C4-2B (cell line): ENCODE results near the gene SYT2.

ENCODE experiments used
- ZFX ChIP-seq: fragments of 450-650 bp; IDR thresholded peaks from 2 replicates; pipeline ENCODE4 v1.6.1; 2017
- TF ChIP-seq, protein P1 (sequence below): fragments of 450-650 bp; conservative IDR thresholded peaks from 2 replicates; pipeline ENCODE4 v1.5.1; 2017; ENCODE audit warnings: mild to moderate bottlenecking

DNA sequence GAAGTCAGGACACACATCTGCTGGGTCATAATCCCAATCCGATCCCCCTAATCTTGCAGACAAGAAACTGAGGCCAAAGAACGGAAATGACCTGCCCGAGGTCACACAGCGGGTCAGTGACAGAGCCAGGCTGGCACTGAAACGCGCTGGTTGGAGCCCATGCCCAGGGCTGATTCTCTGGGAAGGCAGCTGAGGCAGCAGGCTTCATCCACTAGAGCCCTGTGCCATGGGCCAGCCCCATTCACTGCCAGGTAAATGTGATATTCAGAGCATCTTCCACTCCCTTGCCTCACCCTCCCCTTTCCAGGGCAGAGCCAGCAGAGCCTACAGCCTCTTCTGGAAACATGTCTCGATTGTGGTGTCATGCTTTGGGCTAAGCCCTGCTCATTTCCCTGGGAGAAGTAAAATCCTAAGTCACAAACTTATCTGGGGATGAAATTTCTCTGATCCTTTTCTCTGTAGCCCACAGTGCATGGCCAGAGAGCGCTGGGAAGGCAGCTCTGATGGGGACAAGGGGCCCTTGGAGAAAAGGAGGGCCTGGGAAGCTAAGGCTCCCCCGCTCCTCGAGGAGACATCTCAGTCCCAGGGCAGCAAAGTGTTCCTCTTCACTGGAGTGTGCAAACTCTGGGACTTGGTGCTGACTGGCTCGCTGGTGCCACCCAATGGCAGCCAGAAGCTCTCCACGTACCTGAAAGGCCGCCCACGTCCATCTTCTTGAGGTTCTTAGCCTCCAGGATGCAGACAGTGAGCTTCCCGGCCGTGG, 110.4 kb downstream of the SYT2 start:
- TF ChIP-seq, protein P1, sequence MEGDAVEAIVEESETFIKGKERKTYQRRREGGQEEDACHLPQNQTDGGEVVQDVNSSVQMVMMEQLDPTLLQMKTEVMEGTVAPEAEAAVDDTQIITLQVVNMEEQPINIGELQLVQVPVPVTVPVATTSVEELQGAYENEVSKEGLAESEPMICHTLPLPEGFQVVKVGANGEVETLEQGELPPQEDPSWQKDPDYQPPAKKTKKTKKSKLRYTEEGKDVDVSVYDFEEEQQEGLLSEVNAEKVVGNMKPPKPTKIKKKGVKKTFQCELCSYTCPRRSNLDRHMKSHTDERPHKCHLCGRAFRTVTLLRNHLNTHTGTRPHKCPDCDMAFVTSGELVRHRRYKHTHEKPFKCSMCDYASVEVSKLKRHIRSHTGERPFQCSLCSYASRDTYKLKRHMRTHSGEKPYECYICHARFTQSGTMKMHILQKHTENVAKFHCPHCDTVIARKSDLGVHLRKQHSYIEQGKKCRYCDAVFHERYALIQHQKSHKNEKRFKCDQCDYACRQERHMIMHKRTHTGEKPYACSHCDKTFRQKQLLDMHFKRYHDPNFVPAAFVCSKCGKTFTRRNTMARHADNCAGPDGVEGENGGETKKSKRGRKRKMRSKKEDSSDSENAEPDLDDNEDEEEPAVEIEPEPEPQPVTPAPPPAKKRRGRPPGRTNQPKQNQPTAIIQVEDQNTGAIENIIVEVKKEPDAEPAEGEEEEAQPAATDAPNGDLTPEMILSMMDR: peak; percentile 94
- no peak for TF ChIP-seq ZFX
